ENCODE data around the gene ITGB2.

ITGB2 gene

GRCh38 chr21:44865561-44866280 is 55.0 kb downstream of the ITGB2 start:
- no peak for DNase-seq

- DNase-seq, result no peak
Measured at GRCh38 chr21:44862869-44863685, 57.6 kb downstream of the ITGB2 start.

DNA sequence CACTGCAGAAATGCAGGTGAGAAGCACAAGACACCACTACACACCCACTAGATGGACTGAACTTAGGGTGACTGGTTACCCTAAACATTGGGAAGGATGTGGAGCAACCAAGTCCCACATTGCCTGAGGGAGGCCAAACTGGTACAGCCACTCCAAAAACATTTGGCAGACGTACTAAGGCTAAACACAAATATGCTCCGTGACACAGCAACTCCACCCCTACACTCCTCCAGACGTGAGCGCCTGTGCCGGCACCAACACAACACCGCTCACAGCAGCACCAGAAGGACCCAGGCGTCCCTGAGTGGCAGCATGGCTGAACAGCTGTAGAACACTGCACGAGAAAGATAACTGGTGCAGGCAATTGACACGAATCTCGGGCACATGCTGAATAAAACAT is 61.9 kb downstream of the ITGB2 start:
- no peak for DNase-seq

DNA sequence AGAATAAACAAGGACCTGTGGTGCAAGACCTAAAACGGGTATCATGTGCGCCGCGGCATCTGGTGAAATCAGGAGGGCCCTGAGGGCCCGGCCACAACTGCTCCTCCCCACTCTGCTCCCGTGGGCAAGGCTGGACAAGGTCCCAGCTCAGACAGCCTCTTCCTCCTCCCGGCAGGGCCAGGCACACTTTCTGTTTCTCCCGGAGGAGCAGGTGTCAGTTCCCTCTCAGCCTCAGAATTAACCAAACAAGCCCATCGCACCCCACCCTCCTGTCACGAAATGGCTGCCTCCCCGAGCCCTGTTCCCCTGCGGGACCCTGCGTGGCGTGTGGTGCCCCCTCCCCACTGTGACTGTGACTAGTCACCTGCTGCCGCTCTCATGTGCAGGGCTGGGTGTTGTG is 62.4 kb downstream of the ITGB2 start:
- no peak for DNase-seq

DNA sequence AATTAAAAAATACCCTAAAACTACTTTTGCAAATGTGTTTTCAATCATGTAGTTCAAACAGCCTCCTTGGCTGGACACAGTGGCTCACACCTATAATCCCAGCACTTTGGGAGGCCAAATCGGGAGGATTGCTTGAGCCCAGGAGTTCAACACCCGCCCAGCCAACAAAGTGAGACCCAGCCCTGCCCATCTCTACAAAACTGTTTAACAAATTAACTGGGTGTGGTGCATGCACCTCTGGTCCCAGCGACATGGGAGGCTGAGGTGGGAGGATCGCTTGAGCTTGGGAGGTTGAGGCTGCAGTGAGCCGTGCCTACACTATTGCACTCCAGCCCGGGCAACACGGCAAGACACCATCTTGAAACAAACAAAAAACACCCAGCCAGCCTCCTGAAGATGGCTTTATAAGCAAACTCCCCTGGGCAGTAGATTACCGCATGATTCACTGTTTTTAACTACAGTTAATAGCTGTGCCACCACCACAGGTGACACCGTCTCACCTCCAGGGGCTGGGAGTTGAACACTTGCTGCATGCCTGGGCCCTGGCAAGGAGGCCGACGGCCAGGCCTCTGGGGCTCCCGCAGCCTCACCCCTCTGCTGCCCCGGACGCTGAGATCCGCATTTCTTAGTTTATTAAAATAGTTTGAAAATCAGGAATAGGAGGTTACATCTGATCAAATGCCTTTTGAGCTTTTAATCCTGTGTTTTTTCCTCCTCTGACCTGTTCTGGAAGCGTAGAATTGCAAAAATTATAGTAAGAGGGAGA is 63.4 kb downstream of the ITGB2 start:
- no peak for DNase-seq

- DNase-seq, result no peak
Measured at GRCh38 chr21:44856131-44856530, 64.6 kb downstream of the ITGB2 start.

GRCh38 chr21:44855572-44855971 is 65.1 kb downstream of the ITGB2 start:
- no peak for DNase-seq

DNA sequence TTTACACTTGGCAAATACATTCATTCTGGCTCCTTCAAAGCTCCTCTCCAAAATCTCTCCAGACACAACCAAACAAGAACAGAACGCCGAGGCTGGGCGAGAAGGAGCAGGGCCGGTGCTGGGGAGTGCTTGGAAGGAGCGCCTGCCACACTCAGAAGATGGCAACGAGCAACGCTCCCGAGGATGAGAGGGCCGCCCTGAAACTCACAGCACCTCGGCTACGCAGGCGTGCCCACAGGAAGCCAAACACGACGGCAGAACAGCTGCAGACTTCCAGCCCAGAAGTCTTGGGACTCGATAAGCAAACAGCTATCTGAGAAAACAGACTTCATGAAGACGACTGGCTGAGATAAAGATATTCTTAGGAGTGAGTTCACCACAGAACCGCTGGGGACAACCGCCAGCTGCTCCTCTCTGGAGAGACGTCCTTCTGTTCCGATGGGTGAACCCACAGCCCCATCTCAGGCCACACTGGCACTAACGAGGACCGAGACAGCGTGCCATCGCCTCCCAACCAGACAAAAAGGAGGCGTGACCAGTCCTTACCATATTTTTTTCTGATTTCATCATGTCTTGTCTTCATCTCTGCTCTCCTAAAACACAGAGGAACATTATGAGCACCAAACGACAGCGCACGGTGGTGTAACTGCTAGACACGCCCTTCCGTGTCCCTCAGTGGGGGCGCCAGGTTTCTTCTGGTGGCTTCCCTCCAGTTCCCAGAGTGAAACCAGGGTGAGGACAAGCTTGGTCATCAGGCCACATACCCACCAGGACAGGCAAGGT is 65.8 kb downstream of the ITGB2 start:
- no peak for DNase-seq

GRCh38 chr21:44854391-44854663 is 66.4 kb downstream of the ITGB2 start:
- no peak for DNase-seq

DNA sequence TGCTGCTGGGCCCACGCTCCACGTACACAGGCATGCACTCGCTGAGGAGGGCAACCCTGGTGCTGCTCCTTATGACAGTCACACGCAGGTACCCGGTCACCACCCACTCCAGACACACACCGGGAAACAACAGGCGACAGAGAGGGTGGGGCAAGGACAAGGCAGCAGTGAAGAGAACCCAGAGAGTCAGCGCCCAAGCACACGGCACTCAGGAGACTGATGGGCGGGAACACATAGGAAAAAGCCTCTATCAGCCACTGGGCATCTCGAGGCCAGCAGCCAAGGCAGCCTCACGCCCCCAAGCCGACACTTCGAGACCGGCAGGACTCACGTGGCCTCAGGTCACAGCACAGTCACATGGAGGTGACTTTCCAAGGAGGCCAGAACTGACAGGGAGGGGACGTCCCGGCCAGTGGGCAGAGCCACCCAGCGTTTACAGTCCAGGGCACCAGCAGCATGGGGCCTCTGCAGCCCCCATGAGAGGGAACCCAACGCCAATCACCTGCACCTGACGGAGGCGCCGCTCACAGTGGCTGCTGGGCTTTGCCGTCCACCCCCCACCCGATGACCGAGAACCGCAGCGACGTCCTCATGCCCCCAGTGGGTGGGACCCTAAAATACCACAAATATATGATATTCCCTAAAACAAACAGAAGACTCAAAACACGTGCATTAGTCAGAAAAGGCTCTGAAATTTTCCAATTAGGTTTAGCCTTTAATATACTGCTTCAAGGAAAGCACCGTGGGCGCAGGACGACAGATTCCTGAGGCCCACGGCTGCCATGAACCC is 66.9 kb downstream of the ITGB2 start:
- DNase-seq, result no peak

DNA sequence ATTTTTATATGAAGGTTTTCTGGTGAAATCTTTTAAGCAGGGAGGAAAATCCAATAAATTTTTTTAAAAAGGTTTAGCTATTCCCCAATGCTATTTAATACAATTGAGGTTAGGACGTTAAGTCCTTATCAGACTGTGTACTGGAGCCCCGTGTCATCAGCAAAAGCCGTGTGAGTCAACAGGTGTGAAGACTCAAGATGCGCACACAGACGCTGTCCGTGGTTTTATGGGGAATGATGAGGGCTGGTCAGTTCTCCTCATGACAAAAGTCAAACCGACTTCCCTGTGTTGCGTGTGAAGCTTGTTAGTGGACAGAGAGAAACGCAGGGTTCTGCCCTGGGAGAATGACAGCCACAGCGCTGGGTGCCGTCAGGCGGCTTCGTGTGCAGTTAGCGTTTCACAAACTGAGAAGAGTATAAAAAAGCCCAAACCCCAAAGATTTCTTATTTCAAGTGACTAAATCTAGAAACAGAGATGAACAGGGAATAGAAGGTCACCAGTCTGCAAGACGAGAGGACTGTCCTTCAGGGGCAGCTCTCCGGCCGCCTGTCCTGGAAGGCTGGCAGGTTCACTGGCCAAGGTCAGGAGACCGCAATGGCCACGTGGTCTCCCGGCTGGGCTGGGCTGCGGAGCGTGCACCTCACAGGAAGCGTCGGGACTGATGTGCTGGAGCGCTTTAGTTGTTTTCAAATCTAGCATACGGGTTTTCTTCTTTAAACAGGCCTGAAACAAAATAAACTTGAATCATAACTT is 69.6 kb downstream of the ITGB2 start:
- DNase-seq, result no peak

GRCh38 chr21:44850208-44850800 is 70.4 kb downstream of the ITGB2 start:
- DNase-seq, result no peak

DNA sequence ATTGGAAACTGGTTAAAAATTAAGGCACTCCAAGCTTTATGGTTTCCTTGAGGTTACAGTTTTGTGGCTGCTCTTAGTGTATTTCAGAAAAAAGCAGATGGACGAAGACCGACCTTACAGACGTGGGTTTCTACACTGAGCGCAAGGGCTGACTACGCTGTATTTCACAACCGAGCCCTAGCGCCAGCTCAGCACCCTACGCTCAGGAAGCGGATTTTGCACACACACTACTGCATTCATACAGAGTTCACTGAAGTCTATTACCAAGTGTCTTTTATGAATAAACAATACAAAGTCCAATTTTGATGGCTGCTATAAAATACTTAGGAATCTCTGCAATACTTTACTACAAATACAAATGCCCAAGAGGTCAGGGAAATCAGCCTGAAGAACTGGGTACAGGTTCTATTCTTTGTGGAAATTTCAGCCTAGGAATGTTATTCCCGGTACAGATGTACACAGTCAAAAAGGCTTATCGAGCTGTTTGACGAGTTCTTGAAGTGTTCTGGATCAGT is 71.0 kb downstream of the ITGB2 start:
- DNase-seq, result no peak

DNA sequence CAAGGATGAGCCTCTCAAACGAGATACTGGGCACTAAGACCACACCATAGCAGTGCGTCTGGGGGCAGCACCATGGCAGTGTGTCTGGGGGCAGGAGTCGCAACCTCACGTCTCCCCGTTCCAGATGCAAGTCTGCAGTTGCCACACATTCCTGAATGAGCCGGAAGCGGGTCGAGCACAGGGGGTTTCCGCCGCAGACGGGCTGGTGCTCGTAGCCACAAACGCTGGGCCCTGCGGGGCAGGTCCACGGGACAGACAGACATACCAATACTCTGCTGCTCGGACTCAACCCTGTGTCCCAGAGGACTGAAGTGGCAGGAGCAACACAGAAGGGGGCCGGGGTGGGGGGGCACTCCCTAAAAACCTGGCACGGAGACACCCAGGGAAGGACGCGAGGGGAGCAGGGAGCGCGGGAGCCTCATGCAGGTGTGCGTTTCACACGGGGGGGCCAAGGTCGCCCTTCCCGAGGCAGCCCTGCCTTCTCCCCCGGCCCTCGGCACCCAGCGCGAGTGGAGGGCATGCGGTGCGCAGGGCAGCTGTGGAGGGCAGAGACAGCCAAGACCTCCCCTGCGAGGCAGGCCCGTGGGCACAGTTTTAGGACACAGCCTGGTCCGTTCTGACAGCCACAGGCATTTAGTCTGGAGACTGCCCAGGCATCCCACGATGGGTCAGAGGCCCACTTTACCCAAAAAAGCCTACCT is 71.7 kb downstream of the ITGB2 start:
- DNase-seq, result no peak

- DNase-seq, result no peak
Measured at GRCh38 chr21:44847261-44848056, 73.2 kb downstream of the ITGB2 start.

DNA sequence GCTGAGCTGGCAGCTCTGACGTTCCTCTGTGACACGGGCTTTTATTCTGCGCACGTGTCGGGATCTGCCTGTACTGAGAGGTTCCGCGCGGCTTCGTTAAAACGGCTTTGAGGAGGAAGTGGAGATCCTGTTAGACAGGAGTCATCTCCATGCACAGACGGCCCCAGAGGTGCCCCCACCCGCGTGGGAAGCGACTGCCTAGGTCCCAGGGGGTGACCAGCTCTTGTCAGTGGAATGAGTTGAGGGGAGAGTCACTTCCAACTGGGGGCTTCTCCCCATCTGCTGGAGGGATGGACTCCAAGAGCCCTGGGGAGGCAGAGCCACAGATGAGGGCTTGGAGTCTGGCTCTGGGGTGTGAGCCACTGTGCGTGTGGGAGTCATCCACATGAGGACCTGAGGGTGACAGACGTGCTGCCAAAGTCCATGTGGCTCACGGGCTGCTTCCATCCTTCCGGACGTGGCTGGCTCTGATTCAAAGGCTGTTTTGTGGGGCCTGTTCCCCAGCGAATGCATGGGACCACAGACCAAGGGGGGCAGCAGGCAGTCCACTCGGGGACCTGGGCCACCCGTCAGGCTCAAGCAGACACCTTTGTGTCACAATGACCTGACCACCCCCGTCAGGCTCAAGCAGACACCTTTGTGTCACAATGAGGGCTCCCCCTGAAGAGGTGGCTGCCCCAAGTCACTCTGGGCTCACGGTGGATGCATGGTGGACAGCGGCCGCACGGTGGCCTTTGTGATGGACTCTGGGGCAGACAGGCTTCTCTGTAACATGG is 74.0 kb downstream of the ITGB2 start:
- DNase-seq, result peak; percentile 38

DNA sequence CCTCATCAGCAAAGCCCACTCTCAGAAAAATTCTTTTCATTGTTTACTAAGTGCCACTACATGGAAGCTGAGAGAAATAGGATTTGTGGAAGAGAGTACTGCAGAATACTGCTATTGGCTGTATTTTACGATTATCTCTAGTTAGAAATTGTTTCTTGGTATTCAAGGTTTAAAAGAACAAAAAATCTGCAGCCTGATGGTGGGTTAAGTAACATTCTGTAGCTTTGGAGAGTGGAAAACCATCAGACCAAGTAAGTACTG is 74.5 kb downstream of the ITGB2 start:
- DNase-seq, result no peak

DNA sequence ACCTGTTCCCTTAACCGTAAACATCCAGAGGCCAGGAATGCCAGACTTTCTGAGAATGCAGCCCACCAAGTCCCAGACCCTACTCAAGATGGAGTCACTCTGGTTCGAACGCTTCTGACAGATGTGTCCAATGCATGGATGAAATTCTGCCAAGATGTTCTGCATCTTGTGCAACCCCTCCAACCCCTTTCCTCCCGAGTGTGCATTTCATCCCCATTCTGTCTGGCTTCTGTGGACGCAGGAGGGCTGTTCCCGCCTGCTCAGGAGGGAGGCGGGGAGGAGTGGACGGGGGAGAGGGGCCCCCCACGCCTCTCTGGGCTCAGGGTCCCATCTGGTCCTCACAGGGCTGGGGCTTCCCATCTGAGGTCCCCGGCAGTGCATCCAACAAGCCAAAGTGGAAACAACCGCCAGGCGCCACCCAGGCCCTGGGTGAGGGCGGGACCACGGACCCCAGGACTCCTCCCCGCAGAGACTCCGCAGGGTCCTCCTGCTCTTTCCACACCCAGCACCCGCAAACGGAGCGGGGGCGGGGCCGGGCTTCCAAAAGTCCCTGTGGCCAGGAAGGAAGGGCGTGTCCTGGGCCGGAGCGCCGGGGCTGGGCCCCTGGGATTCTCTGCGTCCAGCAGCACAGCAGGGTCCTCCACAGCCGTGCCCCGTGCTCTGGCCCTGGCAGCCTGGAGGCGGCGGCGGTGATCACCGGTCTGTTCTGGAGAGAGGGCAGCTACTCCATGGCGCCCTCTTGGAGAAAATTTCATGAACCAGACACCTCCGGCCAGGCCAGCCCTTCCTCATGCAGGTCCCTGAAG is 75.1 kb downstream of the ITGB2 start:
- peak; percentile 49 for DNase-seq
